Ovary (tissue), 9 donors: ENCODE measurements around the gene EEFSEC. TPM values are rescaled to one million over a fixed set of nuclear protein-coding genes. Genes with fewer than 3 reads are reported as not detected.

Experiments
- DNase-seq, 5 donors: peaks; one replicate each; pipeline ENCODE4 v3.0.0-alpha.2; 2019 to 2020
- H3K27ac ChIP-seq, 2 donors: fragments of 200-600 bp; one replicate each; pipeline versions ENCODE4 v1.5.1 to v1.8.0; 2019 to 2022
- H3K27me3 ChIP-seq: fragments of 200-600 bp; one replicate; pipeline ENCODE4 v1.8.0; 2022
- H3K36me3 ChIP-seq: fragments of 200-600 bp; sonication (generic); one replicate; pipeline ENCODE4 v1.5.1; 2019
- H3K4me1 ChIP-seq: one replicate; pipeline ENCODE4 v1.8.1; 2013; ENCODE audit warnings: mild to moderate bottlenecking, moderate library complexity; ENCODE audit not compliant: insufficient read depth
- H3K4me3 ChIP-seq: fragments of 200-600 bp; sonication (generic); one replicate; pipeline ENCODE4 v1.5.1; 2017
- H3K9me3 ChIP-seq, 2 donors: fragments of 200-600 bp in 1 of 2; sonication (generic) in 1 of 2; one replicate each; pipeline versions ENCODE4 v1.5.1 to v1.8.1; 2013 to 2019; ENCODE audit warnings: mild to moderate bottlenecking in 1 of 2, moderate library complexity in 1 of 2
- EP300 ChIP-seq: sonication (generic); formaldehyde crosslinking; IDR thresholded peaks from one replicate; pipeline ENCODE4 v1.6.1; 2017; ENCODE audit warnings: antibody characterized with exemption
- POLR2A ChIP-seq: fragments of 450-650 bp; IDR thresholded peaks from one replicate; pipeline ENCODE4 v1.6.1; 2017; ENCODE audit warnings: antibody characterized with exemption, mild to moderate bottlenecking, moderate library complexity
- WGBS, 3 donors: extraction: QIAGEN DNeasy Blood & Tissue Kit in 1 of 3; methylation state at CpG; one replicate each; pipeline versions ENCODE4 v1.1.5 to v1.1.7; 2013 to 2017; 5-methylcytosine and 5-hydroxymethylcytosine counted together
- intact Hi-C, 4 donors: fragments of 100-400 bp; cut with DNase I; formaldehyde crosslinking; loops; one replicate each; pipeline versions ENCODE4 v1.11.0 to v1.15.1; 2022 to 2023
- polyA plus RNA-seq, 2 donors: library from polyadenylated mRNA; stranded (reverse); fragments of 200-250 nt in 1 of 2; fragments of 350-450 nt in 1 of 2; fragmentation: Illumina TruSeq in 1 of 2; extraction: RNeasy Lipid Tissue Mini Kit (QIAGEN cat#74804) in 1 of 2; gene quantifications; one replicate each; pipeline ENCODE4 v1.2.3, GENCODE V29; 2013 to 2014
- total RNA-seq, 7 donors: library from RNA; depleted of rRNA in 2 of 7; stranded (reverse); fragments of >200 nt in 2 of 7; fragmentation: NEBNext Ultra II Directional in 3 of 7; extraction: Animal tissue kit (Norgen Biotek cat#: 25700) in 3 of 7; gene quantifications; one replicate each; pipeline versions ENCODE4 v1.1.0 to v1.2.4, GENCODE V29; 2016 to 2023
- TF ChIP-seq, protein P1 (sequence below), 3 donors: fragments of 450-650 bp in 2 of 3; fragments of 200-600 bp in 1 of 3; IDR thresholded peaks; one replicate each; pipeline versions ENCODE4 v1.5.1 to v1.8.0; 2016 to 2022; ENCODE audit warnings: antibody characterized with exemption in 3 of 3, mild to moderate bottlenecking in 1 of 3
- donor health status: DM: no; HTN: no; CAD: no; lungs with moderate emphysema.
- donor health status: DM: no; HTN: no; CAD: no.
- donor health status: Bipolar disorder and iron deficiency.
- donor health status: DM: yes; HTN: yes; CAD: no.
- donor health status: DM: no; HTN: no; CAD: no.
- donor health status: DM: yes; HTN: yes; CAD: no.

Gene EEFSEC
- total and polyA plus RNA-seq, 9 donors: 6.8 to 21.0 (median 15.4) TPM

DNA sequence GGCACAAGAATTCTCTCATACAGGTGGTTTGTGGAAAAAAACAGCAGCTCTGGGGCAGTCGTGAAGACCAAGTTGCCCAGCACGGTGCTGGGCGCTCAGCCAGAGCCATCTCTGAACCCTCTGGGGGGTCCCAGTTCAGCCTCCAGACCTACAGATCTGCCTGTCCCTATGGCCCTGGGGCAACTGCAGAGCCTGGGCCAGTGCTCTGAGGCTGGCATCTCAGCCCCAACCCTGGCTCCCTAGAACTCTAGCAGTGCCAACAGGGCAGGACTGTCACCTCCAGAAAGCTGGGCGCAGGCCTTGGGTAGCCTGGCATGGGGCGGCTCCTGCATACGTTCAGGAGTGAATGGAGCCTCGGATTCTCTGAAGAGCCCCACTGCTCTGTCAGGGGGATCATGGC lies 268.7 kb downstream of the EEFSEC start:
- Histone ChIP-seq H3K4me3 (no peak overlapping the region), H3K27ac (no peak overlapping the region), H3K9me3 (no peaks in the 10 kb centered on the region), H3K36me3 (no peaks in the 10 kb centered on the region), H3K27me3 (no peaks in the 10 kb centered on the region), H3K4me1 (no peaks in the 10 kb centered on the region)
- TF ChIP-seq POLR2A (no peak), EP300 (no peak)
- TF ChIP-seq, protein P1, sequence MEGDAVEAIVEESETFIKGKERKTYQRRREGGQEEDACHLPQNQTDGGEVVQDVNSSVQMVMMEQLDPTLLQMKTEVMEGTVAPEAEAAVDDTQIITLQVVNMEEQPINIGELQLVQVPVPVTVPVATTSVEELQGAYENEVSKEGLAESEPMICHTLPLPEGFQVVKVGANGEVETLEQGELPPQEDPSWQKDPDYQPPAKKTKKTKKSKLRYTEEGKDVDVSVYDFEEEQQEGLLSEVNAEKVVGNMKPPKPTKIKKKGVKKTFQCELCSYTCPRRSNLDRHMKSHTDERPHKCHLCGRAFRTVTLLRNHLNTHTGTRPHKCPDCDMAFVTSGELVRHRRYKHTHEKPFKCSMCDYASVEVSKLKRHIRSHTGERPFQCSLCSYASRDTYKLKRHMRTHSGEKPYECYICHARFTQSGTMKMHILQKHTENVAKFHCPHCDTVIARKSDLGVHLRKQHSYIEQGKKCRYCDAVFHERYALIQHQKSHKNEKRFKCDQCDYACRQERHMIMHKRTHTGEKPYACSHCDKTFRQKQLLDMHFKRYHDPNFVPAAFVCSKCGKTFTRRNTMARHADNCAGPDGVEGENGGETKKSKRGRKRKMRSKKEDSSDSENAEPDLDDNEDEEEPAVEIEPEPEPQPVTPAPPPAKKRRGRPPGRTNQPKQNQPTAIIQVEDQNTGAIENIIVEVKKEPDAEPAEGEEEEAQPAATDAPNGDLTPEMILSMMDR (IDR thresholded peaks at IDR 0.05): no peak
- intact Hi-C loops: loop anchor here in 3 of 4 donors (5.0 to 10.0 kb wide), 3 partner anchors 183 to 257 kb away; no protein-coding TSS in a partner anchor
- no peak for DNase-seq
- WGBS, 3 donors: 80 to 90% (median 88%) methylated on average over 7 of the region's 7 CpGs

DNA sequence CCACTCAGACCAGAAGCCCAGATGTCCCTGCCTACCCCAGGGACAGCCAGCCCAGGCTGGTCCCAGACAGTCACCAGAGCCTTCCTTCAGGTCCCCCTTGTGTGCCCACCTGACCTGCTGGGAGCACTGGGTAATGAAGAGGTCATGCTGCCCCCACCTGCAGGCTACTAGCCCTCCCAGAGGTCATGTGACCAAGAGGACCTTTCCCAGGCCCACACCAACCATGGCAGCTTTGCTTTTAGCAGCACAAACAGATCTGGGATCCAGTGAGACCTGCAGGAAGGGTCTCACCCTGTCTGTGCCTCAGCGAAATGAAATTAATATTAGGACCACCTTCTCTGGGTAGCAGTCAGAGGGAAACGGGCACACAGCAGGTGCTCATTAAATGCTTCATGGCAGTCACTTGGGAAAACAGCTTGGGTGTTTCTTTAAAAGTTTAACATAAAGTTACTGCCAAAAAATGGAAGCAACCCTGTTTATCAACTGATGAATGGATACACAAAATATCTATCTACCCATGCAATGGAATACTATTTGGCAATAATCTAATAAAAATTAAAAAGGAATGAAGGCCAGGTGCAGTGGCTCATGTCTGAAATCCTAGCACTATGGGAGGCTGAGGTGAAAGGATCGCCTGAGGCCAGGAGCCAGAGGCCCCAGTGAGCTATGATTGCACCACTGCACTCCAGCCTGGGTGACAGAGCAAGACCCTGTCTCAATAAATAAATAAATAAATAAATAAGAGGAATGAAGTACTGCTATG lies 269.7 kb downstream of the EEFSEC start:
- H3K27ac ChIP-seq: no peak overlapping the region
- WGBS, 3 donors: 93 to 98% (median 93%) methylated on average over 3 of the region's 3 CpGs
- no peaks in the 10 kb centered on the region for H3K4me1 ChIP-seq
- no peaks in the 10 kb centered on the region for H3K36me3 ChIP-seq
- H3K9me3 ChIP-seq: no peaks in the 10 kb centered on the region
- no peaks in the 10 kb centered on the region for H3K27me3 ChIP-seq
- DNase-seq: no peak
- no peak overlapping the region for H3K4me3 ChIP-seq
- intact Hi-C loops: loop anchor here in 3 of 4 donors (5.0 to 10.0 kb wide), 3 partner anchors 182 to 258 kb away; no protein-coding TSS in a partner anchor
- no peak for TF ChIP-seq EP300
- TF ChIP-seq POLR2A: no peak
- TF ChIP-seq, protein P1 (IDR thresholded peaks at IDR 0.05): no peak

DNA sequence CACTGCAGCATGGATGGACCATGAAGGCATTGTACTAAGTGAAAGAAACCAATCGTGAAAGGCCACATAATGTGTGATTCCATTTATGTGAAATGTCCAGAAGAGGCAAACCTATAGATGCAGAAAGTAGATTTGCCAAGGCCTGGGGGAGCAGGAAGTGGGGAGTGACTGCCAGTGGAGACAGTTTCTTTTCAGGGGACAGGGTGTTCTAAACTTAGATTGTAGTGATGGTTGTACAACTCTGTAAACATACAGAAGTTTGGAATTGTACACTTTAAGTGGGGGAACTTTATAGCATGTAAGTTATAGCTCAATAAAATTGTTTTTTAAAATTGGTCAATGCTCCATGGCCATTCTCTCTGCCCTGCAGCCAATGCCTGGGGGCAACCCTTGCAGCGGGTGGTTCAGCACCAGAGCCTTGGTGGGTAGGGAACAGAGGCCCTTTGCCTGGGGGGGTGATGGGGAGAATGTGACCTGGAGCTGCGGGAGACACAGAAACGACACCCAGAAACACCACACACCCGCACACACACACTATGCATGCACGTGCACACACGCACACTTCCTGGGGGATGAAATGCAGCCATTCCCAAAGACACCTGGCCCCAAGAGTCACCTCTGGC lies 270.4 kb downstream of the EEFSEC start:
- H3K9me3 ChIP-seq: no peaks in the 10 kb centered on the region
- no peaks in the 10 kb centered on the region for H3K36me3 ChIP-seq
- 89 to 90% (median 89%) methylated on average over 7 of the region's 7 CpGs for WGBS, 3 donors
- no peak overlapping the region for H3K4me3 ChIP-seq
- no peak for DNase-seq
- no peaks in the 10 kb centered on the region for H3K27me3 ChIP-seq
- intact Hi-C loops: loop anchor here in 3 of 4 donors (5.0 to 10.0 kb wide), 3 partner anchors 181 to 259 kb away; no protein-coding TSS in a partner anchor
- no peak overlapping the region for H3K27ac ChIP-seq
- TF ChIP-seq, protein P1 (IDR thresholded peaks at IDR 0.05): no peak
- TF ChIP-seq POLR2A (no peak), EP300 (no peak)
- H3K4me1 ChIP-seq: no peaks in the 10 kb centered on the region

DNA sequence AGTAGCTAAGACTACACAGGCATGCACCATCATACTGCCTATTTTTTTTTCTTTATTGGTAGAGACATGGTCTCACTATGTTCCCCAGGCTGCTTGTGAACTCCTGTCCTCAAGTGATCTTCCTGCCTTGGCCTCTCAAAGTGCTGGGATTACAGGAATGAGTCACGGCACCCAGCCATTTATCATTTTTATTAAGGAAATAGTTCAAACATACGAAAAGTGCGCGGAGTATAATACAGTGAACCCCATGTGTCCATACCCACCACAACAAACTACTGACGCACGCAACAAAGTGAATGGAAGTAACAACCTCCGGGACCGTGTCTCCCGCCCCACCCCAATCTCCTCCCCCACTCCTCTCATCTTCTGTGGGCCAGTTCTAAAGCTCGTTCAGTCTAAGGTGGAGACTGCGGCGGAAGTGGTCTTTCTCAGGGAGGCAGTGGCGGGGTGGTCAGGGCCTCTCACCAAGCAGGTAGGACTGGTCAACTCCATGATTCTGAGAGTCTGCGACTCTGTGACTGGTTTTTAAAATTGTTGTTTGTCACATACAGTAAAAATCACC lies 271.3 kb downstream of the EEFSEC start:
- no peak for DNase-seq
- intact Hi-C loops: loop anchor here (5.0 to 10.0 kb wide), 7 partner anchors 63 to 260 kb away; partner anchors contain the start of gene GATA2 (in 1 of the 4)
- Histone ChIP-seq H3K4me3 (no peak overlapping the region), H3K9me3 (no peaks in the 10 kb centered on the region), H3K4me1 (no peaks in the 10 kb centered on the region), H3K27me3 (no peaks in the 10 kb centered on the region), H3K27ac (no peak overlapping the region), H3K36me3 (no peaks in the 10 kb centered on the region)
- 76 to 86% (median 84%) methylated on average over 14 of the region's 14 CpGs for WGBS, 3 donors
- TF ChIP-seq, protein P1 (IDR thresholded peaks at IDR 0.05): no peak
- TF ChIP-seq POLR2A (no peak), EP300 (no peak)
